A673 (cell line): ENCODE results near the gene WDHD1. TPM values are rescaled to one million over a fixed set of nuclear protein-coding genes. Genes with fewer than 3 reads are reported as not detected.

Experiments
- BruUV-seq: library from RNA; stranded (reverse); fragments of 400-500 nt; replicated peaks from 2 replicates; lab custom pipeline; 2021; lab: Mats Ljungman, UMichigan
- CTCF ChIA-PET: fragments of 300-600 bp; sonication (Branson Sonifier 250); formaldehyde crosslinking; loops from one replicate; lab custom pipeline; 2022; ENCODE audit warnings: antibody characterized with exemption; lab: Charles Lee
- POLR2A ChIA-PET: fragments of 300-600 bp; sonication (Branson Sonifier 250); formaldehyde crosslinking; loops from one replicate; lab custom pipeline; 2022; ENCODE audit warnings: antibody characterized with exemption; ENCODE audit not compliant: low non-redundant PET; lab: Charles Lee
- DNase-seq: peaks from one replicate; pipeline ENCODE4 v3.0.0-alpha.2; 2015; ENCODE audit warnings: low spot score
- H3K27ac ChIP-seq: fragments of 200-600 bp; sonication (generic); 2 replicates; pipeline ENCODE4 v1.5.1; 2016; ENCODE audit warnings: mixed run types, low read depth, mild to moderate bottlenecking, mixed read lengths, antibody characterized with exemption, low read length; ENCODE audit not compliant: poor library complexity, severe bottlenecking
- H3K27me3 ChIP-seq: fragments of 200-600 bp; sonication (generic); replicated peaks from 2 replicates; pipeline ENCODE4 v1.6.1; 2017; ENCODE audit warnings: mixed run types, low read depth, mild to moderate bottlenecking, mixed read lengths, antibody characterized with exemption, low read length; ENCODE audit not compliant: insufficient read depth, poor library complexity
- H3K36me3 ChIP-seq: fragments of 200-600 bp; sonication (generic); 2 replicates; pipeline ENCODE4 v1.6.1; 2016; ENCODE audit warnings: mixed run types, mild to moderate bottlenecking, mixed read lengths, antibody characterized with exemption, low read length; ENCODE audit not compliant: insufficient read depth, poor library complexity, severe bottlenecking
- H3K4me1 ChIP-seq: fragments of 200-600 bp; sonication (generic); 2 replicates; pipeline ENCODE4 v1.6.1; 2017; ENCODE audit warnings: mixed run types, mild to moderate bottlenecking, mixed read lengths, antibody characterized with exemption, low read length; ENCODE audit not compliant: insufficient read depth, poor library complexity, severe bottlenecking
- H3K4me3 ChIP-seq: fragments of 200-600 bp; sonication (generic); 2 replicates; pipeline ENCODE4 v1.5.1; 2016; ENCODE audit warnings: low read depth, mixed run types, mild to moderate bottlenecking, mixed read lengths, low read length; ENCODE audit not compliant: poor library complexity, severe bottlenecking
- H3K9me3 ChIP-seq: fragments of 200-600 bp; sonication (generic); 2 replicates; pipeline ENCODE4 v1.6.1; 2016; ENCODE audit warnings: mixed run types, low read depth, mild to moderate bottlenecking, mixed read lengths, antibody characterized with exemption, low read length; ENCODE audit not compliant: poor library complexity, severe bottlenecking
- EZH2 ChIP-seq: fragments of 200-600 bp; sonication (generic); IDR thresholded peaks from 2 replicates; pipeline ENCODE4 v1.6.1; 2017; ENCODE audit warnings: borderline replicate concordance, low read depth, mild to moderate bottlenecking, mixed read lengths, antibody characterized with exemption, low read length; ENCODE audit not compliant: poor library complexity, severe bottlenecking
- intact Hi-C: fragments of 100-400 bp; cut with micrococcal nuclease; formaldehyde crosslinking; loops from one replicate; pipeline ENCODE4 v1.10.0; 2022; ENCODE audit not compliant: unreplicated experiment
- total RNA-seq: library from RNA; stranded (reverse); gene quantifications from 2 replicates; pipeline ENCODE4 v1.2.3, GENCODE V29; 2021
- TF ChIP-seq, protein P1 (sequence below): fragments of 300-800, 200-600 bp; sonication (generic); conservative IDR thresholded peaks from 2 replicates; pipeline ENCODE4 v1.5.1; 2017; ENCODE audit warnings: low read depth, mild to moderate bottlenecking, antibody characterized with exemption, low read length, moderate library complexity, mixed read lengths

The WDHD1 gene
- total RNA-seq, 1 experiment from 2014 or later: 52.7 TPM

GRCh38 chr14:54981698-54982097 lies 45.2 kb downstream of the WDHD1 start:
- H3K9me3 ChIP-seq: no peaks in the 10 kb centered on the region
- TF ChIP-seq EZH2: no peak
- TF ChIP-seq, protein P1, sequence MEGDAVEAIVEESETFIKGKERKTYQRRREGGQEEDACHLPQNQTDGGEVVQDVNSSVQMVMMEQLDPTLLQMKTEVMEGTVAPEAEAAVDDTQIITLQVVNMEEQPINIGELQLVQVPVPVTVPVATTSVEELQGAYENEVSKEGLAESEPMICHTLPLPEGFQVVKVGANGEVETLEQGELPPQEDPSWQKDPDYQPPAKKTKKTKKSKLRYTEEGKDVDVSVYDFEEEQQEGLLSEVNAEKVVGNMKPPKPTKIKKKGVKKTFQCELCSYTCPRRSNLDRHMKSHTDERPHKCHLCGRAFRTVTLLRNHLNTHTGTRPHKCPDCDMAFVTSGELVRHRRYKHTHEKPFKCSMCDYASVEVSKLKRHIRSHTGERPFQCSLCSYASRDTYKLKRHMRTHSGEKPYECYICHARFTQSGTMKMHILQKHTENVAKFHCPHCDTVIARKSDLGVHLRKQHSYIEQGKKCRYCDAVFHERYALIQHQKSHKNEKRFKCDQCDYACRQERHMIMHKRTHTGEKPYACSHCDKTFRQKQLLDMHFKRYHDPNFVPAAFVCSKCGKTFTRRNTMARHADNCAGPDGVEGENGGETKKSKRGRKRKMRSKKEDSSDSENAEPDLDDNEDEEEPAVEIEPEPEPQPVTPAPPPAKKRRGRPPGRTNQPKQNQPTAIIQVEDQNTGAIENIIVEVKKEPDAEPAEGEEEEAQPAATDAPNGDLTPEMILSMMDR: no peak; the same call in 1 of the 2 replicates
- no peak overlapping the region for H3K4me3 ChIP-seq
- CTCF ChIA-PET: no interaction called here
- POLR2A ChIA-PET: no interaction called here
- H3K36me3 ChIP-seq: peaks cover 55% of the 10 kb centered on the region
- no peak overlapping the region for H3K27ac ChIP-seq
- DNase-seq: peak; percentile 11
- no peaks in the 10 kb centered on the region for H3K27me3 ChIP-seq
- intact Hi-C loops: loop anchor here (10.0 kb wide), 1 partner anchor 417 kb away; the partner anchor contains the start of gene SAMD4A
- no peaks in the 10 kb centered on the region for H3K4me1 ChIP-seq
- BruUV-seq: no TSS peak

- POLR2A ChIA-PET: no interaction called here
- Histone ChIP-seq H3K27ac (no peak overlapping the region), H3K4me3 (no peak overlapping the region), H3K27me3 (no peaks in the 10 kb centered on the region), H3K4me1 (no peaks in the 10 kb centered on the region), H3K9me3 (no peaks in the 10 kb centered on the region), H3K36me3 (peaks cover 44% of the 10 kb centered on the region)
- intact Hi-C loops: no loop called here
- CTCF ChIA-PET: no interaction called here
- no peak for DNase-seq
- no TSS peak for BruUV-seq
- TF ChIP-seq, protein P1: no peak
- no peak for TF ChIP-seq EZH2
Measured at GRCh38 chr14:54979039-54979438, 47.9 kb downstream of the WDHD1 start.

- Histone ChIP-seq H3K27me3 (no peaks in the 10 kb centered on the region), H3K9me3 (no peaks in the 10 kb centered on the region), H3K27ac (no peak overlapping the region), H3K36me3 (peaks cover 34% of the 10 kb centered on the region), H3K4me1 (no peaks in the 10 kb centered on the region), H3K4me3 (no peak overlapping the region)
- peak; percentile 32 for DNase-seq
- BruUV-seq: no TSS peak
- intact Hi-C loops: no loop called here
- CTCF ChIA-PET: no interaction called here
- POLR2A ChIA-PET: no interaction called here
- no peak for TF ChIP-seq EZH2
- TF ChIP-seq, protein P1: no peak
Measured at GRCh38 chr14:54976316-54976715, 50.6 kb downstream of the WDHD1 start.
